Measurements from ENCODE around the gene POLQ. TPM values are rescaled to one million over a fixed set of nuclear protein-coding genes. Genes with fewer than 3 reads are reported as not detected.

POLQ gene
- total RNA-seq, 4 donors from 2014 or later: under 0.01 to 0.30 (median under 0.01) TPM; not detected in 1

DNA sequence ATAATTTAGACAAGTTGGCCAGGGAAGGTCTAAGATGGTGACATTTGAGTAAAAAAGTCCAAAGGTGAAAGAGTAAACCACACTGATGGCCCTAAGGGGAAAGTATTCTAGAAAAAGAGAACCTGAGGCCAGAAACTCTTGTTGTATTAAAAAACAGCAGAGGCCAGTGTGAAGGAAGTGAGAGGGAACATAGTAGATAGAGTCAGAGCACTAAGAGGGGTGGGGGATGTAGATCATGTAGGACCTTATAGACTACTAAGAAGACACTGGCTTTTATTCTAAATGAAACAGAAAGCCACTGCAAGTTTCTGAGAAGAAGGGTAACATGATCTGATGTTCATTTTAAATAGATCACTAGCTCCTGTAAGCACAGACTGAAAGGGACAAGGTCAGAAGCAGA is 14.5 kb downstream of the POLQ start:
- Histone ChIP-seq H3K4me1 (no peaks in the 10 kb centered on the region), H3K4me3 (no peak overlapping the region), H3K36me3 (no peaks in the 10 kb centered on the region), H3K27ac (no peak overlapping the region), H3K27me3 (no peaks in the 10 kb centered on the region), H3K9me3 (no peaks in the 10 kb centered on the region)
- TF ChIP-seq, protein P1, sequence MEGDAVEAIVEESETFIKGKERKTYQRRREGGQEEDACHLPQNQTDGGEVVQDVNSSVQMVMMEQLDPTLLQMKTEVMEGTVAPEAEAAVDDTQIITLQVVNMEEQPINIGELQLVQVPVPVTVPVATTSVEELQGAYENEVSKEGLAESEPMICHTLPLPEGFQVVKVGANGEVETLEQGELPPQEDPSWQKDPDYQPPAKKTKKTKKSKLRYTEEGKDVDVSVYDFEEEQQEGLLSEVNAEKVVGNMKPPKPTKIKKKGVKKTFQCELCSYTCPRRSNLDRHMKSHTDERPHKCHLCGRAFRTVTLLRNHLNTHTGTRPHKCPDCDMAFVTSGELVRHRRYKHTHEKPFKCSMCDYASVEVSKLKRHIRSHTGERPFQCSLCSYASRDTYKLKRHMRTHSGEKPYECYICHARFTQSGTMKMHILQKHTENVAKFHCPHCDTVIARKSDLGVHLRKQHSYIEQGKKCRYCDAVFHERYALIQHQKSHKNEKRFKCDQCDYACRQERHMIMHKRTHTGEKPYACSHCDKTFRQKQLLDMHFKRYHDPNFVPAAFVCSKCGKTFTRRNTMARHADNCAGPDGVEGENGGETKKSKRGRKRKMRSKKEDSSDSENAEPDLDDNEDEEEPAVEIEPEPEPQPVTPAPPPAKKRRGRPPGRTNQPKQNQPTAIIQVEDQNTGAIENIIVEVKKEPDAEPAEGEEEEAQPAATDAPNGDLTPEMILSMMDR (IDR thresholded peaks at IDR 0.05): no peak
- TF ChIP-seq POLR2A (IDR thresholded peaks at IDR 0.05): no peak
- no peak for TF ChIP-seq EP300 (IDR thresholded peaks at IDR 0.05)
- DNase-seq (ENCODE audit: low spot score in 2 of 2): no peak

- Histone ChIP-seq H3K4me1 (no peaks in the 10 kb centered on the region), H3K27ac (no peak overlapping the region), H3K9me3 (no peaks in the 10 kb centered on the region), H3K4me3 (no peak overlapping the region), H3K36me3 (no peaks in the 10 kb centered on the region), H3K27me3 (no peaks in the 10 kb centered on the region)
- WGBS, 2 donors: 74 to 78% methylated on average over 3 of the region's 3 CpGs
- no peak for TF ChIP-seq POLR2A (IDR thresholded peaks at IDR 0.05)
- TF ChIP-seq, protein P1 (IDR thresholded peaks at IDR 0.05): peak in 1 of 5 experiments; percentile 5
- DNase-seq (ENCODE audit: low spot score in 2 of 2): no peak
These were observed 16.5 kb downstream of the POLQ start for GRCh38 chr3:121529308-121529707.

GRCh38 chr3:121520510-121520909 is 25.3 kb downstream of the POLQ start:
- WGBS, 2 donors: 97 to 99% methylated on average over 3 of the region's 3 CpGs
- Histone ChIP-seq H3K9me3 (peaks cover 0 to 11% (median 0%) of the 10 kb centered on the region in 4 donors), H3K36me3 (no peaks in the 10 kb centered on the region), H3K27ac (no peak overlapping the region), H3K4me1 (no peaks in the 10 kb centered on the region), H3K27me3 (no peaks in the 10 kb centered on the region), H3K4me3 (no peak overlapping the region)
- DNase-seq (ENCODE audit: low spot score in 2 of 2): no peak
- TF ChIP-seq, protein P1 (IDR thresholded peaks at IDR 0.05): no peak

GRCh38 chr3:121517953-121518655 is 27.7 kb downstream of the POLQ start:
- 73 to 79% methylated on average over 5 of the region's 5 CpGs for WGBS, 2 donors
- TF ChIP-seq POLR2A (IDR thresholded peaks at IDR 0.05): no peak
- TF ChIP-seq EP300 (IDR thresholded peaks at IDR 0.05): no peak
- TF ChIP-seq, protein P1 (IDR thresholded peaks at IDR 0.05): no peak
- H3K27ac ChIP-seq: no peak overlapping the region
- no peak for DNase-seq (ENCODE audit: low spot score in 2 of 2)
- no peaks in the 10 kb centered on the region for H3K36me3 ChIP-seq
- no peaks in the 10 kb centered on the region for H3K4me1 ChIP-seq
- no peaks in the 10 kb centered on the region for H3K27me3 ChIP-seq
- no peak overlapping the region for H3K4me3 ChIP-seq
- peaks cover 0 to 22% (median 3%) of the 10 kb centered on the region in 4 donors for H3K9me3 ChIP-seq

GRCh38 chr3:121515862-121516261 is 29.9 kb downstream of the POLQ start:
- no peaks in the 10 kb centered on the region for H3K36me3 ChIP-seq
- no peak overlapping the region for H3K4me3 ChIP-seq
- H3K27me3 ChIP-seq: no peaks in the 10 kb centered on the region
- no peak overlapping the region for H3K27ac ChIP-seq
- peaks cover 0 to 22% (median 3%) of the 10 kb centered on the region in 4 donors for H3K9me3 ChIP-seq
- H3K4me1 ChIP-seq: no peaks in the 10 kb centered on the region
- no peak for TF ChIP-seq POLR2A (IDR thresholded peaks at IDR 0.05)
- TF ChIP-seq EP300 (IDR thresholded peaks at IDR 0.05): no peak
- TF ChIP-seq, protein P1 (IDR thresholded peaks at IDR 0.05): no peak
- no peak for DNase-seq (ENCODE audit: low spot score in 2 of 2)
